Prostate gland (tissue), 2 donors: ENCODE measurements around the gene CLASP1. TPM values are rescaled to one million over a fixed set of nuclear protein-coding genes. Genes with fewer than 3 reads are reported as not detected.
"Not testable (repeated sequence)": the region's sequence is repeated elsewhere in the genome, so short reads cannot be mapped to it uniquely, and the experiment has no call there.

Experiments used
- DNase-seq: peaks from one replicate; pipeline ENCODE4 v3.0.0-alpha.2; 2019; ENCODE audit warnings: low spot score
- H3K27ac ChIP-seq, 2 donors: fragments of 200-600 bp; sonication (generic); 2 replicates each; pipeline ENCODE4 v1.5.1; 2017 to 2019
- H3K27me3 ChIP-seq: fragments of 200-600 bp; sonication (generic); replicated peaks from 2 replicates; pipeline ENCODE4 v1.5.1; 2019; ENCODE audit not compliant: insufficient read depth
- H3K36me3 ChIP-seq, 2 donors: fragments of 200-600 bp; sonication (generic); 1 replicate in 1 of 2; 2 replicates in 1 of 2; pipeline versions ENCODE4 v1.5.1 to v1.8.1; 2017 to 2019
- H3K4me1 ChIP-seq: fragments of 200-600 bp; sonication (generic); replicated peaks from 2 replicates; pipeline ENCODE4 v1.5.1; 2019
- H3K4me3 ChIP-seq, 2 donors: fragments of 200-600 bp; sonication (generic); 2 replicates each; pipeline ENCODE4 v1.5.1; 2017 to 2019
- H3K9me3 ChIP-seq: fragments of 200-600 bp; sonication (generic); 2 replicates; pipeline ENCODE4 v1.5.1; 2017
- POLR2A ChIP-seq: fragments of 450-650 bp; IDR thresholded peaks from one replicate; pipeline ENCODE4 v1.6.1; 2016; ENCODE audit warnings: antibody characterized with exemption, mild to moderate bottlenecking
- POLR2AphosphoS5 ChIP-seq: sonication (generic); formaldehyde crosslinking; IDR thresholded peaks from one replicate; pipeline ENCODE4 v1.6.1; 2017; ENCODE audit warnings: antibody characterized with exemption
- WGBS: methylation state at CpG from one replicate; pipeline ENCODE4 v1.1.5; 2018; 5-methylcytosine and 5-hydroxymethylcytosine counted together
- intact Hi-C: fragments of 100-400 bp; cut with DNase I; formaldehyde crosslinking; loops from one replicate; pipeline ENCODE4 v1.14.2; 2022
- total RNA-seq, 2 donors: library from RNA; depleted of rRNA; stranded (reverse); fragments of >200 nt; gene quantifications; one replicate each; pipeline ENCODE4 v1.1.0, GENCODE V29; 2016
- TF ChIP-seq, protein P1 (sequence below), 4 experiments: fragments of 200-600 bp in 2 of 4; fragments of 450-650 bp in 2 of 4; sonication (generic) in 2 of 4; IDR thresholded peaks; 1 replicate in 3 of 4; 2 replicates in 1 of 4; pipeline ENCODE4 v1.5.1; 2016 to 2019; ENCODE audit warnings: antibody characterized with exemption in 4 of 4, mild to moderate bottlenecking in 2 of 4, moderate library complexity in 2 of 4

The CLASP1 gene
- total RNA-seq, 2 donors from 2014 or later: 44.4 to 90.2 TPM

DNA sequence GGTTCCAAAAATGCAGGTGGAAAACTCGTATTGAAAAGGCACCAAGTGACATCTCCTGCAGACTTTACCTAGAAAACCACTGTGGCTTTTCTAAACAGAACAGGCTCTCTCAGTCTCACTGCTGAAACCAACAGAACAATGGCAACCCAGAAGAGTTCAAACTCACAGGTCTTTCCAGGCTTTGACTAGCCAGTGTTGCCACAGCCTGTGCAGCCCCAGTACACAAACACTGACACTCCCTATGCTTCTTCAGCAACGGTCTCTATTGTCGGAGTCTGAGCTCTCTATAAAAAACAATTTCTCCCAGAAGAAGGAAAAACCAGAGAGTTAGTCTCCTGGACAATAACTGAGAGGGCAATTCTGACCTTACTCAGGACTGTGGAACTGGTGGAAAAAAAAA lies 206.4 kb downstream of the CLASP1 start:
- DNase-seq: no peak
- TF ChIP-seq POLR2AphosphoS5 (no peak), POLR2A (no peak)
- TF ChIP-seq, protein P1, sequence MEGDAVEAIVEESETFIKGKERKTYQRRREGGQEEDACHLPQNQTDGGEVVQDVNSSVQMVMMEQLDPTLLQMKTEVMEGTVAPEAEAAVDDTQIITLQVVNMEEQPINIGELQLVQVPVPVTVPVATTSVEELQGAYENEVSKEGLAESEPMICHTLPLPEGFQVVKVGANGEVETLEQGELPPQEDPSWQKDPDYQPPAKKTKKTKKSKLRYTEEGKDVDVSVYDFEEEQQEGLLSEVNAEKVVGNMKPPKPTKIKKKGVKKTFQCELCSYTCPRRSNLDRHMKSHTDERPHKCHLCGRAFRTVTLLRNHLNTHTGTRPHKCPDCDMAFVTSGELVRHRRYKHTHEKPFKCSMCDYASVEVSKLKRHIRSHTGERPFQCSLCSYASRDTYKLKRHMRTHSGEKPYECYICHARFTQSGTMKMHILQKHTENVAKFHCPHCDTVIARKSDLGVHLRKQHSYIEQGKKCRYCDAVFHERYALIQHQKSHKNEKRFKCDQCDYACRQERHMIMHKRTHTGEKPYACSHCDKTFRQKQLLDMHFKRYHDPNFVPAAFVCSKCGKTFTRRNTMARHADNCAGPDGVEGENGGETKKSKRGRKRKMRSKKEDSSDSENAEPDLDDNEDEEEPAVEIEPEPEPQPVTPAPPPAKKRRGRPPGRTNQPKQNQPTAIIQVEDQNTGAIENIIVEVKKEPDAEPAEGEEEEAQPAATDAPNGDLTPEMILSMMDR (IDR thresholded peaks at IDR 0.05): no peak
- H3K27me3 ChIP-seq: no peaks in the 10 kb centered on the region
- intact Hi-C loops: no loop called here
- WGBS: 73% methylated on average over 3 of the region's 3 CpGs
- no peak overlapping the region for H3K27ac ChIP-seq
- peaks cover 4 to 6% of the 10 kb centered on the region in 2 donors for H3K36me3 ChIP-seq
- no peaks in the 10 kb centered on the region for H3K9me3 ChIP-seq
- no peak overlapping the region for H3K4me3 ChIP-seq
- H3K4me1 ChIP-seq: no peaks in the 10 kb centered on the region

DNA sequence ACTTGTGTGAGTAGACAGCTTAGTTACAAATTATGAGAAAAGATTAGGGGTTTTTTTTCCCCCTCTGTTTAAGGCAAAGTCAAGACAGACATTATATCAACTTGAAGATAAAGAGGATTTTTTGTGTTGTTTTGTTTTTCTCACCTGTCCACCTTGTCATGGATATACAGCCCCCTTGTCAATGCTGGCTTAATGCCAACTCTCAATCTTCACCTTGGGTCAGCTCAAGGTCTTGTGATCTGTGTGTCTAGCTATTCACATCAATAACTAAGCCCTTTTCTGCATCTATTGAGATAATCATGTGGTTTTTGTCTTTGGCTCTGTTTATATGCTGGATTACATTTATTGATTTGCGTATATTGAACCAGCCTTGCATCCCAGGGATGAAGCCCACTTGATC lies 211.0 kb downstream of the CLASP1 start:
- H3K27me3 ChIP-seq, intact Hi-C loops, H3K4me3 ChIP-seq, H3K4me1 ChIP-seq, DNase-seq, H3K36me3 ChIP-seq, H3K27ac ChIP-seq, H3K9me3 ChIP-seq: not testable (repeated sequence)
- 100% methylated on average over 1 of the region's 1 CpG for WGBS

DNA sequence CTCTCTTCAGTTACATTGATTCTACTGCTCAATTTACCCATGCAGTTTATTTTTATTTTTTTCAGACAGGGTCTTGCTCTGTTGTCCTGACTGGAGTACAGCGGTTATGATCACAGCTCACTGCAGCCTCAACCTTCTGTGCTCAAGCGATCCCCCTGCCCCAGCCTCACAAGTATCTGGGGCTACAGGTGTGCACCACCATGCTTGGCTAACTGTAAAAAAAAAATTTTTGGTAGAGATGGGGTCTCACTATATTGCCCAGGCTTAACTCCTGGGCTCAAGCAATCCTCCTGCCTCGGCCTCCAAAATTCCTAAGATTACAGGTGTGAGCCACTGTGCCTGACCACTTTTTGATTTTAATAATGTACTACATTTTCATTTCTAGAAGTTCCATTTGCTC lies 212.3 kb downstream of the CLASP1 start:
- TF ChIP-seq POLR2AphosphoS5 (no peak), POLR2A (no peak)
- TF ChIP-seq, protein P1 (IDR thresholded peaks at IDR 0.05): no peak
- no peak for DNase-seq

DNA sequence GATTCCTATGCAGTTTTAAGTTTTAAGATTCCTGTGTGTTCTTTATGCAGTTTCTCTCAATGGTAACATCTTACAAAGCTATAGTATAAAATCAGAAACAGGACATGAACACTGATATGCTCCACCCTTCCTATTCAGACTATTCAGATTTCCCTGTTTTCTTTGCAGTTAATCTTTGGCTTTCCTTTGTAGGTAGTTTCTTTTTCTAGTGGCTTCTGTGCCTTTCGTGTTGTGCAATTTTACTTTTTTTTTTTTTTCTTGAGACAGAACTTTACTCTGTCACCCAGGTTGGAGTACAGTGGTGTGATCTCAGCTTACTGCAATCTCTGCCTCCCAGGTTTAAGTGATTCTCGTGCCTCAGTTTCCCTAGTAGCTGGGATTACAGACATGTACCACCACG lies 213.5 kb downstream of the CLASP1 start:
- Histone ChIP-seq H3K36me3 (no peaks in the 10 kb centered on the region), H3K27ac (no peak overlapping the region), H3K27me3 (no peaks in the 10 kb centered on the region), H3K4me1 (no peaks in the 10 kb centered on the region), H3K9me3 (no peaks in the 10 kb centered on the region), H3K4me3 (no peak overlapping the region)
- WGBS: 89% methylated on average over 3 of the region's 3 CpGs
- TF ChIP-seq POLR2AphosphoS5: no peak
- TF ChIP-seq, protein P1 (IDR thresholded peaks at IDR 0.05): no peak
- no peak for TF ChIP-seq POLR2A
- intact Hi-C loops: no loop called here
- no peak for DNase-seq

More for the DNA sequence above, 212.3 kb downstream of the CLASP1 start:
- H3K27ac ChIP-seq: no peak overlapping the region
- H3K9me3 ChIP-seq: no peaks in the 10 kb centered on the region
- no peak overlapping the region for H3K4me3 ChIP-seq
- H3K36me3 ChIP-seq: no peaks in the 10 kb centered on the region
- WGBS: 97% methylated on average over 3 of the region's 3 CpGs
- intact Hi-C loops: no loop called here
- H3K27me3 ChIP-seq: no peaks in the 10 kb centered on the region
- H3K4me1 ChIP-seq: no peaks in the 10 kb centered on the region

DNA sequence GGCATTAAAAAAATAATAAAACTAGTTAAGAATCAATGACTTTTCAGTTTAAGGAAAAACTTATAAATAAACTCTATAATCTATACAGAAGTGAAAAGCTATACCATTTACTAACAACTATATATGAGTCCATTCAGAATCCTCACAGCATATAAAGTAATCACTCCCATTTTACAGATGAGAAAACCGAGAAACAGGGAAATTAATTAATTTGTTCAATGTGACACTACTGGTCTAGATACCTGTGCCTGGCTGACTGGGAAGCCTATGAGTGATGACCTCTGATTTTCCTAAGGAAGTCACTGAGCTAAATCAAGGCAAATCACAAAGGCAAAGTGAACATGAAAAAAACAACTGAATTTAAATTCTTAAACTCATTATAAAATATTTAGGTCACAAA lies 218.0 kb downstream of the CLASP1 start:
- H3K4me1 ChIP-seq: no peaks in the 10 kb centered on the region
- no peak overlapping the region for H3K27ac ChIP-seq
- peaks cover 0 to 6% of the 10 kb centered on the region in 2 donors for H3K36me3 ChIP-seq
- DNase-seq: no peak
- no peaks in the 10 kb centered on the region for H3K27me3 ChIP-seq
- no peak overlapping the region for H3K4me3 ChIP-seq
- 84% methylated on average over 1 of the region's 1 CpG for WGBS
- no peaks in the 10 kb centered on the region for H3K9me3 ChIP-seq
- TF ChIP-seq, protein P1 (IDR thresholded peaks at IDR 0.05): no peak
- TF ChIP-seq POLR2A: no peak
- no peak for TF ChIP-seq POLR2AphosphoS5
- intact Hi-C loops: no loop called here
